Endothelial cell (in vitro differentiated cells): ENCODE results near the gene CXCL1. TPM values are rescaled to one million over a fixed set of nuclear protein-coding genes. Genes with fewer than 3 reads are reported as not detected.
A peak's percentile ranks its signal among the peaks of the same experiment; 100 is the strongest.

Source experiments
- DNase-seq: peaks from one replicate; pipeline ENCODE4 v3.0.0; 2021; ENCODE audit warnings: low spot score
- H3K27ac Mint-ChIP-seq: one replicate; pipeline ENCODE4 v1.8.0; 2021; ENCODE audit warnings: mixed read lengths, inconsistent platforms; ENCODE audit not compliant: unreplicated experiment
- H3K27me3 Mint-ChIP-seq: one replicate; pipeline ENCODE4 v1.8.0; 2021; ENCODE audit warnings: mild to moderate bottlenecking, moderate library complexity, mixed read lengths, inconsistent platforms; ENCODE audit not compliant: unreplicated experiment
- H3K36me3 Mint-ChIP-seq: one replicate; pipeline ENCODE4 v1.8.0; 2021; ENCODE audit warnings: mild to moderate bottlenecking, low read depth, mixed read lengths, inconsistent platforms; ENCODE audit not compliant: unreplicated experiment
- H3K4me1 Mint-ChIP-seq: one replicate; pipeline ENCODE4 v1.8.0; 2021; ENCODE audit warnings: mild to moderate bottlenecking, mixed read lengths, inconsistent platforms; ENCODE audit not compliant: unreplicated experiment
- H3K4me3 Mint-ChIP-seq: one replicate; pipeline ENCODE4 v1.8.0; 2021; ENCODE audit warnings: mild to moderate bottlenecking, mixed read lengths, inconsistent platforms; ENCODE audit not compliant: unreplicated experiment
- H3K9me3 Mint-ChIP-seq: one replicate; pipeline ENCODE4 v1.8.0; 2021; ENCODE audit warnings: mixed read lengths, inconsistent platforms; ENCODE audit not compliant: unreplicated experiment
- CTCF ChIP-seq: fragments of 200-600 bp; sonication (generic); IDR thresholded peaks from one replicate; pipeline ENCODE4 v1.5.0; 2021; ENCODE audit warnings: antibody characterized with exemption; ENCODE audit not compliant: unreplicated experiment
- total RNA-seq: library from RNA; stranded (reverse); fragmentation: NEBNext Ultra II Directional; extraction: Animal tissue kit (Norgen Biotek cat#: 25700); gene quantifications from one replicate; pipeline ENCODE4 v1.2.1, GENCODE V29; 2021; ENCODE audit not compliant: unreplicated experiment

The CXCL1 gene
- total RNA-seq, 1 donor from 2014 or later: 1.7 TPM

GRCh38 chr4:73864365-73864764 lies 4.8 kb upstream of the CXCL1 start:
- no peaks in the 10 kb centered on the region for H3K9me3 Mint-ChIP-seq
- no peak for DNase-seq
- H3K27ac Mint-ChIP-seq: no peak overlapping the region
- no peak overlapping the region for H3K4me3 Mint-ChIP-seq
- H3K4me1 Mint-ChIP-seq: peaks cover 11% of the 10 kb centered on the region
- peaks cover 5% of the 10 kb centered on the region for H3K27me3 Mint-ChIP-seq
- H3K36me3 Mint-ChIP-seq: no peaks in the 10 kb centered on the region
- TF ChIP-seq CTCF: no peak

GRCh38 chr4:73864961-73865360 lies 4.2 kb upstream of the CXCL1 start:
- H3K4me3 Mint-ChIP-seq: no peak overlapping the region
- TF ChIP-seq CTCF: no peak
- H3K27me3 Mint-ChIP-seq: peaks cover 7% of the 10 kb centered on the region
- no peaks in the 10 kb centered on the region for H3K9me3 Mint-ChIP-seq
- no peak for DNase-seq
- peaks cover 16% of the 10 kb centered on the region for H3K4me1 Mint-ChIP-seq
- H3K36me3 Mint-ChIP-seq: no peaks in the 10 kb centered on the region
- no peak overlapping the region for H3K27ac Mint-ChIP-seq

- Mint-ChIP-seq H3K9me3 (no peaks in the 10 kb centered on the region), H3K27ac (no peak overlapping the region), H3K4me1 (peaks cover 20% of the 10 kb centered on the region), H3K27me3 (peaks cover 7% of the 10 kb centered on the region), H3K4me3 (no peak overlapping the region), H3K36me3 (no peaks in the 10 kb centered on the region)
- no peak for TF ChIP-seq CTCF
- no peak for DNase-seq
Measured at GRCh38 chr4:73865431-73866096, 3.6 kb upstream of the CXCL1 start.

GRCh38 chr4:73866246-73866645 lies 2.9 kb upstream of the CXCL1 start:
- no peaks in the 10 kb centered on the region for H3K36me3 Mint-ChIP-seq
- peaks cover 21% of the 10 kb centered on the region for H3K4me1 Mint-ChIP-seq
- DNase-seq: no peak
- no peak overlapping the region for H3K27ac Mint-ChIP-seq
- no peak overlapping the region for H3K4me3 Mint-ChIP-seq
- peaks cover 7% of the 10 kb centered on the region for H3K27me3 Mint-ChIP-seq
- H3K9me3 Mint-ChIP-seq: no peaks in the 10 kb centered on the region
- TF ChIP-seq CTCF: no peak

- H3K4me3 Mint-ChIP-seq: no peak overlapping the region
- no peak for DNase-seq
- H3K36me3 Mint-ChIP-seq: no peaks in the 10 kb centered on the region
- H3K4me1 Mint-ChIP-seq: peaks cover 28% of the 10 kb centered on the region
- no peak for TF ChIP-seq CTCF
- no peaks in the 10 kb centered on the region for H3K9me3 Mint-ChIP-seq
- H3K27ac Mint-ChIP-seq: peak overlapping the region; percentile 62
- H3K27me3 Mint-ChIP-seq: peaks cover 5% of the 10 kb centered on the region
Measured at GRCh38 chr4:73867783-73868182, 1.4 kb upstream of the CXCL1 start.
